ENCODE results near the gene WNK1. TPM values are rescaled to one million over a fixed set of nuclear protein-coding genes. Genes with fewer than 3 reads are reported as not detected.
"Not testable (repeated sequence)": the region's sequence is repeated elsewhere in the genome, so short reads cannot be mapped to it uniquely, and the experiment has no call there.

The WNK1 gene
- total RNA-seq, 1 donor from 2014 or later: 112 TPM

DNA sequence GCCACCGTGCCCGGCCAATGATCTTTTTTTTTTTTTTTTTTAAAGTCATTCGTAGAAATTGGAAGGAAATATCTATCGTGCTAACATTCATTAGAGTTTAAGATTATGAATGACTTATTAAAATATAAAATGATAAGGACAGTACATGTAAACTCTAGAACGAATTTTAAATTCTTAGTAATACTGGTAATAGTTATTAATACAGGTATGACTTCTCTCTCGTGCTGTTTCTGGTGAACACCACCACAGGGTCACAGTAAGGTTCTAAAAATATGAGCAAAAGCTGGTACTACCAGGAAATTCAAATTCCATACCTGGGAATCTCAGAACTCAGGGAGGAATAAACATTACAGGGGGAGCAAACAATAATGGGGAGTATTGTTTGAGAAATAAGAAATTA, 26.2 kb downstream of the WNK1 start:
- DNase-seq (ENCODE audit: low read depth in 2 of 2): no peak

DNA sequence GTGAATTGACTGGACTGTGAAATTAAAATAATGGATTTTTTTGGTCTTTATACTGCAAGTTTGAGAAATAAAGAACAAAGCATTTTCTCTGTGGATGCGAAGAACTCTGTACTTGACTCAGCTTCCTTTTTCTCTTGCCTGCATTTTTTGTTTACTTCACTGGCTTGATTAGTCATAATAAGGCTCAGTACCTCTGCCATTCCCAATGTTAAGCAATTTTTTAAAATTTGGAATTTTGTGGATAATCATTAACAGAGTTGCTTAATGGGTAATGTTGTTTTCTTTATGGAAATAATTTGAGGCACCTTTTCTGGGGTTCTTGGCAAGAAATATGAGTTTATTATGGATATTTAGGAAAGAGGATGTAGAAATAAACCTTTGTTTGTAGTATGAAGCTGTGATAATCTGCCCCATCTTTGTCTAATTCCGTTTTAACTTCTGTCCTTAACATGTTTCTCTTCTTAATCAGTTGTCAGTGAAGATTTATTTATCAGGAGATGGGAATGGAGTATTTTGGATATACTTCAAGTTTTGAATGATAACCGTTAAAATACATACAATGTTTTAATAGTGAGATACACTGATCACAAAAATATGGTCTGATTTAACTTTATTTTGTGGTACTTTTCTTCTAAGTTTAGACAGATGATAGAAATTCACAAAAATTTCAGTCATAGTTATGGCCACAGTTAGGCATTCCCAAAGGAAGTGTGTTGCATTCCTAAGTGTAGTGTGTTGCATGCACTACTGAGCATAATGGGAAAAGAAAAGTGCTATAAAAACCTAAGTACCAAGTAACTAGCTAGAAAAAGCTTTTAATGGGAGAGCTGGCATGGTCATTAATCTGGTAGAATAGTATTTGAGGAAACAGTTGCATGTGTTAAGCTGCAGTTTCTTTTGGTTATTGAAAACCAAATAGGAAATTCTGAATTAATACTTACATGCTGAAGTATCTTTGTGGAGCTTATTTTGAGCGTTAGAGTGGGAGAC, 27.7 kb downstream of the WNK1 start:
- peak in 1 of 2 donors; percentile 86 for DNase-seq (ENCODE audit: low read depth in 2 of 2)

DNA sequence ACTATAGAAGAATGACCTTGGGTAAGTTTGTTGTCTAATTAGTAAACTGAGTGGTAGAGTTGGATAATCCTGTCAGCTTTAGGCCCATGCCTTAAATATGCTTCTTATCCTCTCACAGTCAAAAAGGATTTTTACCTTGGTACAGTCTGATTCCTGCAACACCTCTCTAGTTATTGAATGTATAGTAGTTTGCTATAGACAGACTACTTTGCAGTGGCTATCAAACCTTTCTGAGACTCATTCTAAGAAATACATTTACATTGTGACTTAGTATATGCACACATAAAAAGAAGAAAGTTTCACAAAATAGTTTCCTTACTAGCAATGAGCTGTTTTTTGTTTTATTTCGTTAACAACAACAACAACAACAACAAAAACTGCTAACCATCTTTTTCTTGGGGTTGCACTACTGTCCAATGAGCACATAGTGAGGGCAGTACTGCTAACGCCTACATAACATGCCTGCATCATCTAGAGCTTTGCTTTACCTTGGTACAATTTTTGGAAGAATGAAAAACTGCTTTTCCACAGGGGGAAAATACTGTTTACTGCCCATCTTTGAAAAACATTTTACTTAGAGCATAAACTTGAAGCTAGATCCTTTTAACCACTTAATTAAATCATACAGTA, 28.5 kb downstream of the WNK1 start:
- no peak for DNase-seq (ENCODE audit: low read depth in 2 of 2)

DNA sequence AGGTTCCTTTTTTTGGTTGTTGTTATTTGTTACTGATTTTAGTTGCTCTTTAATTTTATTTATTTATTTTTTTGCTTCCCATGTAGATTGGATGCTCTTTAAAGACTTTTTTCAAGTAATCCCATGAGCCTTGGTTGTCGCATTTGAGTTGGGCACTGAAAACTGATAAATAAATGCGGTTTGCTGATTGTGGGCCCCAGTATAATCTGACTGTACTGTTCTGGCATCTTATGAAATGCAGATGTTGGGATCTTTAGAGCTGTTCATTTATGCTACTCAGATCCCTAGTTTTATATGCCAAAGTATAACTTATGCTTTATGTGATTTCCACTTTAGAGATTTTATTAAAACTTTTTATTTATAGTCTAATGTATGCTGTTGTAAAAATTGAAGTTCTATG, 33.3 kb downstream of the WNK1 start:
- DNase-seq (ENCODE audit: low read depth in 2 of 2): no peak

DNA sequence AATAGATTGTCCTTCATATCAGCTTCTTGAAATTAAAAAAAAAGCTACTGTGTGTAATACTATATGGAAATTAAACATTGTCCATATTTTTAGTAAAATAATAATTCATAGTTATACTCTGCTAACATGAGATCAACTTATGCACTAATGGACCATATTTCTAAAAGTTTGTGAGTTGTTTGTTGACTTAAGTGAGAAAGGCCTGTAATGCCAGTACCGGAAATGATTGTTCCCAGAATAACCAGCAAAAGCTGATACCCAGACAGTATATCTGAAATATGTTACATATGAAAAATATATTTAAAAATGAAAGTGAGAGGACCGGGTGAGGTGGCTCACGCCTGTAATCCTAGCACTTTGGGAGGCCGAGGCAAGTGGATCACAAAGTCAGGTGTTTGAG, 35.9 kb downstream of the WNK1 start:
- DNase-seq (ENCODE audit: low read depth in 2 of 2): peak; percentile 36 to 78

DNA sequence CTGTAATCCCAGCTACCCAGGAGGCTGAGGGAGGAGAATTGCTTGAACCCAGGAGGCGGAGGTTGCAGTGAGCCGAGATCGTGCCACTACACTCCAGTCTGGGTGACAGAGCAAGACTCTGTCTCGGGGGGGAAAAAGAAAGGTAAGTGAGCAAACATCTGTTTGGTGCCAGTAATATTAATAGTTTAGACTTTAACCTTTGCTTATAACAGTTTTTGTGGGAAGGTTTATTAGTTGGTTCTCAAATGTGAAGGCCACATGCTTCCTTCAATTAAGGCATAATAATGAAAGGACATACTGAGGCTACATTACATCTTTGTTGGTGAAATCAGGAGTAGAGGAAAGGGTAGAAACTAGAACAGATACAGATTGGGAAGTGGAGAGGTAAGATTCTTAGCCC, 36.4 kb downstream of the WNK1 start:
- DNase-seq (ENCODE audit: low read depth in 2 of 2): not testable (repeated sequence)

DNA sequence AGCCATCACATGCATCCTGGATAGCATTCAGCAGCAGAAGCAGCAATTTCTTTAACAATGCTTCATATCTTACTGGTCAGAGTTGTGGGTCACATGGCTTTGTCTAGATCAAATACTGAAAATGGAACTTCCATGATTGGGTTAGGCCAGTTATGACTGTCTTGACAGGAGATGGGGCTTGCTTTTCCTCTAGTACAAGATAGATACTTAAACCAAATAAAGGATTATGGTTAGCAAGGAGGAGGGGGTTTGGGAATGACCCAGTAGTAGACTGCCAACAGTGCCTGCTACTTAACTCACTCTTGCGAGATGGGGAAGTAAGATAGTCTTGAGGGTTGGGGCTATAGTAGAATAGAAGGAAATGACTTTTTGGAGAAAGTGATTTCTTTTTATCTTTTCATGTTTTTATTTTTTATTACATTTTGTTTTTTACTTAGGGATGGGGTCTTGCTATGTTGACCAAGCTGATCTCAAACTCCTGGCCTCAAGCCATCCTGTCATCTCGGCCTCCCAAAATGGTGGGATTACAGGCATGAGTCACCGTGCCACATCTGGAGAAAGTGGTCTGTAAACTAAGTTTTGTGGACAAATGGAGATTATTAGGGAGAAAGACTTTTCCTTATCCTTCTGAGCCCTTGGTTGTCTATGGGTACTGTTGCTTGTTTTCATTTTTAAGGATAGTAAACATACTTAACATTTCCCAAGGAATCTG, 37.6 kb downstream of the WNK1 start:
- no peak for DNase-seq (ENCODE audit: low read depth in 2 of 2)

DNA sequence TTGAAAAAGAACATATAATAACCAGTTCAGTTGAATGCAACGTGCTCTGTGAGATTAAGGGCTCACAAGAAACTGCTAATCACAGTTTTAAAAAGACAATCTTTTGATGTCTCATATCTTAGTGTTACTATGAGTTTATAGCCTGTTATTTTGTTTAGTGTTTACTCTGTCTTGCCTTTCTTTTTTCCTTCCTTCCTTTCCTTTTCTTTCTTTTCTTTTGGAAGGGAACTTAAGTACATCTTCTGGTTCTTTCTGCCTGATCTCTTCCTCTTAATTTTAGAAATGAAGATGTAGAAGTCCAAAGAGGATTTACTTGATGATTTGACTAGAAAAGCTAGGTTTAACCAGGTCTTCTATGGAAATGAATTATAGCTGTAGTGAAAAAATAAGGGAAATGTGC, 38.2 kb downstream of the WNK1 start:
- no peak for DNase-seq (ENCODE audit: low read depth in 2 of 2)

DNA sequence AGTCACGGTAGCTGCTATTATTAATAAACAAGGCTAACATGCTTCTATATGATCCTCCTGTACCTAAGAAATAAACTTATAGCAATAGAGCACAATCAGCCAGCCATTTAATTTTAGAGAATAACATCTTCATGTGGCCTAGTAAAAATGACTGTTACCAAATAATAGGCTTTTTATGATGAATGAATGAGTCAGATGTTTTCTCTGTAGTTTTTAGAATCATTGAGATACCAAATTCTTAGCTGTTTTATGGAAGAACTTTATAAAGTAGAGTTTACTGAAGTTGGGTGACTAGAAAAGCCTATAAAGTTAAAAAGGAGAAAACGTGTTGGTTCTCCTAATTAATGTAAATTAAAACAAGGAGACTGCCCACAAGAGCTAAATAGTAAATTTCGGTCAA, 40.7 kb downstream of the WNK1 start:
- DNase-seq (ENCODE audit: low read depth in 2 of 2): no peak

DNA sequence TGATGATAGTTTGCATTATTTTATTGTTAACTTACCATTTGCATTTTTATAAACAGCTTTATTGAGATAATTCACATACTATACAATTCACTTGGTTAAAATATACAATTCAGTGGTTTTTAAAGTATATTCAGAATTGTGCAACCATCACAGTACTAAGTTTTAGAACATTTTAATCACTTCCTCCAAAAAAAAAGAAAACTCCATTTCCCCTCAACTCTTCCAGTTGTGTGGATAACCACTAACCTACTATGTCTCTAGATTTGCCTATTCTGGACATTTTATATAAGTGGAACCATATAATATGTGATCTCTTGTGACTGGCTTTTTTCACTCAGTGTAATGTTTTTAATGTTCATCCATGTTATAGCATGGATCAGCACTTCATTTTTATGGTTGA, 41.3 kb downstream of the WNK1 start:
- no peak for DNase-seq (ENCODE audit: low read depth in 2 of 2)

DNA sequence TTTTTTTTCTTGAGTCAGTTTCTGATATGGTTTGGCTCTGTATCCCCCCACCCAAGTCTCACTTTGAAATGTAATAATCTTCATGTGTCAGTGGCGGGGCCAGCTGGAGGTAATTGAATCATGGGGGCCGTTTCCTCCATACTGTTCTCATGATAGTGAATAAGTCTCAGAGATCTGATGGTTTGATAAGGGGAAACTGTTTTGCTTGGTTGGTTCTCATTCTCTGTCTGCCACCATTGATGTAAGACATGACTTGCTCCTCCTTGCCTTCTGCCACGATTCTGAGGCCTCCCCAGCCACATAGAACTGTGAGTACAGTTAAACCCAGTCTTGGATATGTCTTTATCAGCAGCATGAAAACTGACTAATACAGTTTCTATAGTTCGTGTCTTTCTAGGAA, 42.9 kb downstream of the WNK1 start:
- DNase-seq (ENCODE audit: low read depth in 2 of 2): peak in 1 of 2 donors; percentile 72

DNA sequence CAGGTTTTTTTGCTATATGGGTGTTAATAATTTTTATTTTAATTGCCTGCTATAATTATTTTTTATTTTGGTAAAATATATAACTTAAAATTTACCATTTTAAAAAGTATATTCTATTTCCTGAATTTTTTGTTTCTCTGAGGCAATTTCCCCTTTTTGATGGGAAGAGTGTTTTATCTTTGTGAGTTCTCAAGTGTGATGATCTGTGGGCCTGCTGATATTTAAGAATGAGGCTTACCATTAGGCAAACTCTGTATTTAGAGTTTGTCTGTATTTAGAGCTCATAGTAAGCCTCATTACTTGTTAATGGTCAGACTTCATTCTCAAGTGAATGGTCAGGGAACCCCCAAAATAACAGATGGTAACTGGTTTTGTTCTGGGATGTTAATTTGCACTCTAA, 48.0 kb downstream of the WNK1 start:
- no peak for DNase-seq (ENCODE audit: low read depth in 2 of 2)

DNA sequence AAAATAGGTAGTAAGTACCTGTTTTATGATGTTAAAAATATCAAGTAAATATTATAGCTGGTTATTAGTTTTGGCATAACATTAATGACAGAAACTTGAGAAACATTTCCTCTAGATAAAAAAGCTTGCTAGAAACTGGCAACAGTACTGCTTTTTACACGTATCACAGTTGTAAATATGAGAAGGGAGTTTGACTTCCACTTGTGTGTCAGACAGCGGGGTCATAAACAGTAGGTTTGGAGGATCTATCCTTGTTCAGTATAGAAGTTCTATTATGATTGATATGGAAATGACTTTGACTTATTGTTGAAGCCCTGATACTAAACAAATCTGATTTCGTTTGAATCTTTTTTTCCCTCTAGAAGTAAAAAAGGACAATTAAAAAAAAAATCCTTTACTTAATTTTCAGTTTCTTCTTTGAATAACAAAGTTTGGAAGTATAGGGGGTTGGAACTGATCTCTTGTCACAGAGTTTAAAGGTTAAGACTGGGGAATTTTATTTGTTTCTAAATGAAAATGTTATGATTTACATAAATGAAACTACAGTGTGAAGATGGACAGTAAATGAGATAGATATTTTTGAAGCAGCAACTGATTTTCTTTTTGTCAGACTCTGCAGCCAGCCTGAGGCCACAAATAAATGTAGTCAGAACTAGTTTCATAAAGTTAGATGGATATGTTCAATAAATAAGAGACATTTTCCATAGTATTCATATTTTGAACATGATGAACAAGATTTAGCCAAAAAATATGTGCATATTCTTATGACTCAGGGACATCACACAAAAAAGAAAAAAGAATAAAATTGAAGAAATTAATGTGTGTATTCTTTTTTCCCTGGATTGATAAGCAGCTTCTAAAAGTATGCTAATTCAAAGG, 50.1 kb downstream of the WNK1 start:
- DNase-seq (ENCODE audit: low read depth in 2 of 2): peak; percentile 44 to 64

DNA sequence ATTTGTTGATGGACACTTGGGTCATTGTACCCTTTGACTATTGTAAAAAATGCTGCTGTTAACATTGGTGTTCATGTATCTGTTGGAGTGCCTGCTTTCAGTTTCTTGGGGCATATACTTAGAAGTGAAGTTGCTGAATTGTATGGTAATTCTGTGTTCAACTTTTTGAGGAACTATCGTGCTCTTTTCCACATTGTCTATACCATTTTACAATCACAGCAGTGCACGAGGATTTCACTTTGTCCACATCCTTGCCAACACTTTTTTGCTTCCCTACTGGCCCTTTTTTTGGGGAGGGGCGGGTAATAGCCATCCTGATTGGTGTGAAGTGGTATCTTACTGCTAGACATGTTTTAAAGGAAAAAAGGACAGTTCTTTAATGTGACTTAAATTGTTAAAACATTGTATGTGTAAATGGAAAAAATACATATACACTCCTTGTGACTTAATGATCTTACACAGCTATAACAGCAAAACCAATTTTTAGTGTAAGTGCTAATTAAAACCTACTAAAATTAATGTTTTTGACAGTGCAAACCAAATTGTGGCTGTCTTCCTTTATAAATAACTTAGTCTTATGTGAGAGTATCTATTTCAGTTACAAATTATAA, 52.7 kb downstream of the WNK1 start:
- DNase-seq (ENCODE audit: low read depth in 2 of 2): no peak

DNA sequence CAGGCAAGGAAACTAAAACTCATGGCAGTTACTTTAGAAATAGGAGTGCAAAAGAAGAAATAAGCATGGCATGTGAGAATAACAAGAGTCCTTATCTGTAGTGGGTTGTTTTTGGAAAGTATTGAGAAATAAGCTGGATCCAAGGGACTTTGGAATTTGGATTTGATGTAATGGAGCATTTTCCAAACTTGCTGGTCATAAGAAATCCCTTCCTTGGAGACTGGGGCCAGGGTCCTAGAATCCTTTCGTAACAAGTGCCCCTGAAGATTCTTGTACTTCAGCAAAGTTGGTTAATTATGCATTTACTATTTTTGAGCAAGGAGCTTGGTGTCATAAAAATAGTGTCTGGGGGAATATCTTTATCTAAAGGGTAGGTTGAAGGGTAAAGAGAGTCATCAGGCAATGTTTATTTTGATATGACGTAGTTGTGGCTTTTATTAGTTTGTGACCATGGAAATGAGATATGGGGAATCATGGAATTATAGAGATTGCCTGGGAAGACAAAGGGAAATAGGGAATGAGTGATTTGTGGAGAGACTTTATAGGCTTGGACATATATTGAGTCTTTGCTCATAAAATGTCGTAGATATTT, 53.9 kb downstream of the WNK1 start:
- peak; percentile 48 to 57 for DNase-seq (ENCODE audit: low read depth in 2 of 2)

DNA sequence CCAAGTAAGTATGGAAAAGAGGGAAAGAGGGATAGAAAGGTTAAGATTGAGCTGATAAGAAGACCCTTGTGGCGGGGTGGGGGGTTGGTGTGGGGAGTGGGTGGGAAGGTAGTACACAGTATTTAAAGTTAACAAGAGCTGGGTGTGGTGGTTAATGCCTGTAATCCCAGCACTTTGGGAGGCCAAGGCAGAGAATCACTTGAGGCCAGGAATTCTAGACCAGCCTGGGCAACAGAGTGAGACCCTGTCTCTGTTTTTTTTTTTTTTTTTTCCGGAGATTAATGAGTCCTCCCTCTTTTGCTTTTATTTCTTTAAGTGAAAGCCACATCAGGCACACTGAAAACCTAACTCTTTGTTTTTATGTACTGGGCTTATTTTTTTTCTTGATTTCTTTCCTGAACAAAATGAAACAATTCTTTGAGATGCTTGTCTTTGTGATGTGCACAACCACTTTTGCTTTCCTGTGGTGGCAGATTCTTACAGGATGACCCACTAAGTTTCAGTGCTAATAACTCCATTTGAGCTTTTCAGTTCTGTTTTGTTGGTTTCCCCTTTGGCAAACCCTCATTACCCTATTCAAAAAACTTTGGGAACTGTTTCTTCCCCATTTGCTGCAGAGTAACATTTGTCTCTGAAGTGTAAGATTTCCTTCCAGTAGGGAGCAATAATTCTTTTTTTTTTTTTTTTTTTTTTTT, 54.8 kb downstream of the WNK1 start:
- DNase-seq (ENCODE audit: low read depth in 2 of 2): peak in 1 of 2 donors; percentile 42

DNA sequence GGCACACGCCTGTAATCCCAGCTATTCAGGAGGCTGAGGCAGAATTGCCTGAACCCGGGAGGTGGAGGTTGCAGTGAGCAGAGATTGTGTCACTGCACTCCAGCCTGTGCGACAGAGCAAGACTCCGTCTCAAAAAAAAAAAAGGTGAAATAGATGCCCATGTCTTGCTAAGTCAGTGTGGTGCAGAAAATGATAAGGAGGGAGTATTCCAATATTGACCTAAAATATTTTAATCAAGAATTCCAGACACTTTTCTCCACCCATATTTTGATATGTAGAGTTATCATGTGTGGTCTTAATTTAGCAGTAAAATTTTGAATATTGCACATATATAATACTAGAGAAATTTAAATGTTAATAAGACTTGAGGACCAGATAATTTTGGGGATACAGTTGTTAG, 57.7 kb downstream of the WNK1 start:
- no peak for DNase-seq (ENCODE audit: low read depth in 2 of 2)

DNA sequence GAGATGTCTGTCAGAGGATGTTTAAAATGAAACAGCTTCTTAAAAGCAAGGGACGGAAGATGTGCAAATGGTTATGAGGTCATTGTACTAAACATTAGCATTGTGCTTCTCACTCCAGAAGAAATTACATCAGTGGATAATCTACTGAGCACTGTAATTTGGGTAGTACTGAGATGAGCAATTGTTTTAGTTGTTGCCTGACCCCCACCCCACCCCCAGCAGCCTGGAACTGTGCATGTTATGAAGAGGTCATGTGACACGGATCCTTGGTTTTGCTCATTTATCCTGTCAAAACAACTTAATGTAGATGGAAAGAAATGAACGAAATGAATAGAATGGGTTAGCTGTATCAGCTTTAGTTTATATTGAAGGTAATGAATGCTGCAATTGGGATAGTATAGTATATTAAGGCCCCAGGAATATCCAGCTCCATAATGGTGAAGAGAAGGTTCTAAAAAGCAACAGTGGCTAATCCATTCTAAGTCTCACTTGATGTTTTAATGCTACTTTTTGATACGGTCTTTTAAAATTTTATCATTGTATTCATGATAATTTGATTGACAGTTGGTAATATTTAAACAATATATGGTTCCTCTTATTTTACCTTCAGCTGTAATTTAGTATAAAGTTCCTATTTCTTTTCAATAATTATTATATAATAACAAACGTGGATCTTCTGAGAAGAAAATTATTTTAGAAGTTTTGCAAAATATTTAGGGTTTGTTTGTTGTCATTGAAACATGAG, 58.5 kb downstream of the WNK1 start:
- peak in 1 of 2 donors; percentile 35 for DNase-seq (ENCODE audit: low read depth in 2 of 2)

DNA sequence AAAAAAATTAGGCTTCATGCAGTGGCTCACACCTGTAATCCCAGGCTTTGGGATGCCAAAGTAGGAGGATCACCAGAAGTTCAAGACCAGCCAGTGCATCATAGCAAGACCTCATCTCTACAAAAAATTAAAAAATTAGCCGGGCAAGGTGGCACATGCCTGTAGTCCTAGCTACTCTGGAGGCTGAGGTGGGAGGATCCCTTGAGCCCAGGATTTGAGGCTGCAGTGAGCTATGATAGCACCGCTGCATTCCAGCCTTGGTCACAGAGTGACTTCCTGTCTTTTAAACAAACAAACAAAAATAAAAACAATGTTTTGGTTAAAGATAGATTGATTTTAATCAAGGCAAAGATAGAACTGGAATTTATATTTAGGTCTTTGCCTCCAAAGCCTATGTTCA, 60.6 kb downstream of the WNK1 start:
- DNase-seq (ENCODE audit: low read depth in 2 of 2): no peak
